CD4-positive, alpha-beta T cell treated with Interleukin-2 at 100 ng/mL for 4 hours (primary cell): ENCODE results near the gene CFAP52.
"Not testable (repeated sequence)": the region's sequence is repeated elsewhere in the genome, so short reads cannot be mapped to it uniquely, and the experiment has no call there.

Experiments used
- DNase-seq: peaks from one replicate; pipeline ENCODE4 v3.0.0-alpha.2; 2020; ENCODE audit warnings: low spot score

Gene CFAP52

DNA sequence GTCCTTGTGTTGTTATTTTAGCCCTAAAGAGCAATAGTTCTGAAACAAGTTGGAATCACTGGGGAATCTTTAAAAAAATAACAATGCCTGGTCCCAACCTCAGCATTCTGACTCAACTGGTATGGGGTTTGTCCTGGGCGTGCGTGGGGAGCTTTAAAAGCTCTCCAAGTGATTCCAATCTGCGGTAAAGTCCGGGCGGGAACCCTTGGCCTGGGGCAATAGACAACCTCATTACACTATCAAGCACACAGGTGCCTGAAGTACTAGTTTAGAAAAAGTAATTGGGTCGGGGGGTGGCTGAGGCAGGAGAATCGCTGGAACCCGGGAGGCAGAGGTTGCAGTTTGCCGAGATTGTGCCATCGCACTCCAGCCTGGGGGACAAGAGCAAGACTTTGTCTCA is 5.2 kb upstream of the CFAP52 start:
- DNase-seq = no peak

DNA sequence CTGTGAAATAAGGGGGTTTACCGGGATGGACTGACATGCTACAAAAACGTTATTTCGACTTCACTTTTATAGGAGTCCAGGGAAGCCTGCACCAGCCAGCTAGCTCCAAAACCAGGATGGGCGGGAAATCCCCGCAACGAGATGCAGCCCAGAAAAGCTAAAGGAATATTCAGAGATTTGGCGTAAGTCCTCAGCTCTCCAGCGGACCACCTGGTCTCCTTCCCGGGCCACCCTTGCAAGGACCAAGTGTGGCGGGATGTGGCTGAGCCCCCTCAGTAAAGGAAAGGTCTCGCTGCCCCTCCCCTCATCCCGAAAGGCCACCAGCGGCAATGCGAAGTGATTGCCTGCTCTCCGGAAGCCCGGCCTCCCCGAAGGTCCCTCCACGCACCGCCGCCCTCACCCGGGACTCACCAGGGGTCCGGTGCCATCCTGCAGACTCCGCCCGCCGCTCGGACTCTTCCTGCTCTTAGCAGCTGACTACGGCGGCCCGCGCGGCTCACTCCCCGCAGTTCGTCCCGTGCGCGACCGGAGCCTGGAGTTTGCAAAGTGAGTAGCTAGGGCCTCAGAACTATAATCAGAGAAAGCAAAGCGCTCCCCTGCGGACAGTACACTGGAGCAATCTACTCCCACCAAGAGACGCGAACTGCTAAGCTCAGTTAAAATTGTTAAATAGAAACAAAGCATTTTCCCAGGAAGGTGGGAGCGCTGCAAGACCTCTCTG is 901 bp upstream of the CFAP52 start, which contains the start of gene STX8:
TSS of gene STX8 (minus strand) at position 440 of the 721 bp plus-strand sequence. CDS start at position 428, 12 bp downstream.
- peak; percentile 84 for DNase-seq

DNA sequence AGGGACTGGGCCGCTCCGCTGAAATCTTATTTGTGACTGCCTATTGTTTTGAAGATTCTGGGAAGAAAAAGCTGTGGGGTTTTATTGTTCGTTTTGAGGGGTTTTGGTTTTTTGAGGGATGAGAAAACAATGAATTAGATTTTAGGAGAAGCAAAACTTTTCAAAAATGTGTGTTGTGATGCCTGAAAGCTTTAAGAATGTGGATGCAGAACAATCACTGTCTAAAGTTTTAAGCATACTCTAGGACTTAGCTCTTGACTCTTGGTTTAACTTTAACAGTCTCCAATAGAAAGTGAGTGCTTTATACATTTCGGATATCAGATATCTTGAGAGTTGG is 899 bp downstream of the CFAP52 start:
- DNase-seq = no peak

DNA sequence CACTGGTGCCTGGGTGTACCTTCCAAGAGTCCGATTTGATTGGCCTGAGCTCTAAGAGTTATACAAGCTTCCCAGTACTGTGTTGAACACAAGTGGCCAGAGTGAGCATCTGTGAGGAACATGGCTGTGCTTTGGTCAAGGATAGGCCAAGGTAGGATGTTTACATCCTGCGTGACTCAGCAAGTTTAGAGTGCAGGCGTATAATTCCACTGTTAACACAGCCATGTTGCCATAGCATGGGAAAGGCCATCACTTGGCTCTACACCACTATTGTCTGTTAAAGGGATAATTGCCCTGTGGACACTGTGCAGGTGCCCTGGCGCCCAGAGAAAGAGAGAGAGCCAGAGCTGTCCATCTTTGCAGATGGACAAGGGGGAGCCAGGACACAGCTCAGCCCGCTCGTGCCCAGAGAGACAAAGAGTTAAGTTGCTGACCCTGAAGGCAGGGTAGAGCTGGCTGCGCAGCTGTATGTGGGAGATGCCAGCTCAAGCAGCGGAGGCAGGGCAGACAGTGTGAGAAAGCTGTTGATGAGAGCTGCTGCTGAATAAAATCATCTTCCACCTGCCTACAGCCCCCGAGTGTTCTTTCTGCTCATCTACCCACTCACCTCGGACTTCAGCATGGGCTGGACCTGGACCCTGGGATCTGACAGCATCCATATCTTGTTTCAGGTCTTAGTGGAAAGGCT is 11.7 kb downstream of the CFAP52 start:
- no peak for DNase-seq

DNA sequence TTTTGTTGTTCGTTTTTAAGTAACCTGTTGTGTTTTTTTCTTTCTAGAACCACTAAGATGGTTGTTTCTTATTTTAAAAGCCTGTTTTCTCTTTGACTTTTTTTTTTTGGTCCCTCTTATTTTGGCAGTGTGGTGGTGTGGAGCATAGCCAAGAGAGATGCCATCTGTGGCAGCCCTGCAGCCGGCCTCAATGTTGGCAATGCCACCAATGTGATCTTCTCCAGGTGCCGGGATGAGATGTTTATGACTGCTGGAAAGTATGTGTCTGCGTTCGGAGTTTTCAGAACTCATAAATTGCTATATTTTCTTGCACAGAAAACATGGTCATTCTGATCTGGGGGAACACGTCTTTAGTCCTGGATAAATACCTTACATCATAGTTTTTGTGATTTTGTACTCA is 17.6 kb downstream of the CFAP52 start:
- no peak for DNase-seq

DNA sequence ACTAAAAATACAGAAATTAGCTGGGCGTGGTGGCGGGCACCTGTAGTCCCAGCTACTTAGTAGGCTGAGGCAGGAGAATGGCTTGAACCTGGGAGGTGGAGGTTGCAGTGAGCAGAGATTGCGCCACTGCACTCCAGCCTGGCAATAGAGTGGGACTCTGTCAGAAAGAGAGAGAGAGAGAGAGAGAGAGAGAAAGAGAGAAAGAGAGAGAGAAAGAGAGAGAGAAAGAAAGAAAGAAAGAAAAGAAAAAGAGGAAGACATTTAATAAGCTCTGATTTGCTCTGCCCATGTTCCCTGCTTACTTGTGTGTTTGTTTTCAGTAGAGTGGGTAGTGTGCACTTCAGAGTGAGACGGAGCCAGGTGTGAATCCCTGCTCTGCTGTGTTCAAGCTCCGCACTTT is 21.2 kb downstream of the CFAP52 start:
- not testable (repeated sequence) for DNase-seq

DNA sequence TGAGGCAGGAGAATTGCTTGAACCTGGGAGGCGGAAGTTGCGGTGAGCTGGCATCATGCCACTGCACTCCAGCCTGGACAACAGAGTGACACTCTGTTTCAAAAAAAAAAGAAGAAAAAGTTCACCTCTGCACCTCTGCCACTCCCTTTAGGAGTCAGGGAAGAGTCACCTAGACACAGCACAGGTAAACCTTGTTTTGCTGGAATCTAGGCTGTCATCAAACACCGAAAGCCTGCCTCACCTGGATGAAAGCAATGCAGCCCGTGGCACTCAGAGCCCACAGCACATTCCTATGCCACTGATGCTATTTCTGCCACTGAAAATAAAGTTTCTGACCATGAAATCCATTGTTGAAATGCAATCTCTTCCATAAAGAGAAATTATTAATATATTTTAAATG is 22.2 kb downstream of the CFAP52 start:
- DNase-seq = no peak

DNA sequence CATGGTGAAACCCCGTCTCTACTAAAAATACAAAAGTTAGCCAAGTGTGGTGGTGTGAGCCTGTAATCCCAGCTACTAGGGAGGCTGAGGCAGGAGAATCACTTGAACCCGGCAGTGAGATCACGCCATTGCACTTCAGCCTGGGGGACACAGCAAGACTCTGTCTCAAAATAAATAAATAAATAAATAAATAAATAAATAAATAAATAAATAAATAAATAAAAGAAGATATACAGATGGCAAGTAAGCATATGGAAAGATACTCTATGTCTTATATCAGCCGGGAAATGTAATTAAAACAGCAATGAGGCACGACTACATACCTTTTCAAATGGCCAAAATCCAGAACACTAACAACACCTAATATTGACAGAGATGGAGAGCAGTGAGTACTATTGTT is 28.1 kb downstream of the CFAP52 start:
- not testable (repeated sequence) for DNase-seq

DNA sequence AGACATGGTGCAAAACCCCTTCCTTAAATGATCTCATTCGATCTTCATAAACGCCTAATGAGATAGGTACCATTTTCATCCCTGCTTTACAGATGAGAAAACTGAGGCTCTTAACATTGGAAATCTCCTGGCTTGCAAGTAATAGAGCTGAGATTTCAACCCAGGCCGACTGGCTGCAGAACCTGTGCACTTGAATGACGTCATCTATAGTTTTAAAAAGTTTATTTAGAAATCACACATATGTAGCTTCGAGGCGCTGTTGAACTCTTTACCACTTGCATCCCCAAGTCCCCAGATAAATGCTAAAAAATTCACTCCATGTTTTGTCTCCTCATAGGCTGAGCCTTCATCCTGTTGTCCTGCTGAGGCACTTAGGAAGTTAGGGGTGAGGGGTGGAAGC is 30.0 kb downstream of the CFAP52 start:
- no peak for DNase-seq

DNA sequence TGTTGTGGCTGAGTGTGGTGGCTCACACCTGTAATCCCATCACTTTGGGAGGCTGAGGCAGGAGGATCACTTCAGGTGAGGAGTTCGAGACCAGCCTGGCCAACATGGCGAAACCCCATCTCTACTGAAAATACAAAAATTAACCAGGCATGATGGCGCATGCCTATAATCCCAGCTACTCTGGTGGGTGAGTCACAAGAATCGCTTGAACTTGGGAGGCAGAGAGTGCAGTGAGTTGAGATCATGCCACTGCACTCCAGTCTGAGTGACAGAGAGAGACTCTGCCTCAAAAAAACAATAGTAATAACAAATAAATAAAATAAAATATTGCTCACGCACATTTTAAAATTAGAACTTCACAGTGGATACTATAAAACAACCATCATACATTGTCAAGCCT is 30.6 kb downstream of the CFAP52 start:
- not testable (repeated sequence) for DNase-seq

DNA sequence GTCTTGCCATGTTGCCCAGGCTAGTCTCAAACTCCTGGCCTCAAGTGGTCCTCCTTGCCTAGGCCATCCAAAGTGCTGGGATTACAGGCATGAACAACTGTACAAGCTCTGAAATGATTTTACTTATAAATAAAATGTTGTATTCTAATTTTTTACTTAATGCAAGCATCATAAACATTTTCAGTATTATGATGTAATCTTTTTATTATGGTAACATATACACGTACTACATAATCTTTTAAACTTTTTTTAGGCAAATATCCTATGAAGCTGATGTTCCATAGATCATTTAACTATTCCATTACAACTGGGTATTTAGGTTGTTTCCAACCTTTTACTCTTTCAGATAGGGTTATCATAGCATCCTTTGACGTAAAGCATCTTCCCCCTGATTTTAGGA is 35.1 kb downstream of the CFAP52 start:
- DNase-seq = no peak

DNA sequence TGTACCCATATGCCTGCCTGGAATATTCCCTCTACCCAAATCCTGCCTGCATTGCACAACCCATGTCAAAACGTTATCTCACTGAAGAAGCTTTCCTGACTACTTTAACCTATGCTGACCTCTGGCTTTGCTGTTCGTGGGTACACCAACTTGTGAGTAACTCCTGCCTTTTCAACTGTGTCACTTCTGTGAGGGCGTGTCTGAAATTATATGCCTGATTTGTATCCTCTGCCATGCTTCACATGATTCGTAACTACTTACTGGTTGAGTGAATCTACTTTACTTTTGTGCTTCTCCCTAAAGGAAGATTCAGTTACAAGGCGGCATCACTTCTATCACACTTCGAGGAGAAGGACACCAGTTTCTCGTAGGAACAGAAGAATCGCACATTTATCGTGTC is 35.6 kb downstream of the CFAP52 start:
- DNase-seq = no peak

DNA sequence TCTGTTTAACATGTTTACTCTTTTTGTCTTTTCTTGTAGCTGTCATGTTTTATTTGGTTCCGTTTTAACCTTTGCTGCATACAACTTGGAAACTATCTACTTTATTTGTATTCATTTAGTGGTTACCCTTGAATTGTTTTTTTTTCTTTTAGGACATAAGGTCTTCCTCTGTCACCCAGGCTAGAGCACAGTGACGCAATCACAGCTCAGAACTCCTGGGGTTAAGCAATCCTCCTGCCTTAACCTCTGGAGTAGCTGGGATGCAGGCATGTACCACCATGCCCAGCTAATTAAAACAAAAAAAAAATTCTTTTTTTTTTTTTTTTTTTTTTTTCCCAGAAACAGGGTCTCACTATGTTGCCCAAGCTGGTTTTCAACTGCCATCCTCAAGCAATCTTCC is 39.0 kb downstream of the CFAP52 start:
- no peak for DNase-seq

DNA sequence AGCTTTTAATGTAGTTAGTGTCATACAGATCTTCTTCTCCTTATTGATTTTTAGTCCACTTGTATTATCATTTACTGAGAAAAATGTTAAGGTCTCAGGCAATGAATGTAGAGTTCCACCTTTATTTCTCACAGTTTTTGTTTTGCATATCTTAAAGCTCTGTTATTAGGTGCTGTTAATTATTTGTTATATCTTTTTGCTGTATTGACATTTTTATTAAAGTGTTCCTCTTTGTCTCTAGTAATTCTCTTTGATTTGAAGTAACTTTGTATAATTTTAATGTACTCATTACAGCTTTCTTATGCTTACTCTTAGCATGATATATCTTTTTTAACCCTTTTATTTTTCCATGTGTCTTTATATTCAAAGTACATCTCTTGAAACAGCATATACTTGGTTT is 46.5 kb downstream of the CFAP52 start:
- DNase-seq = no peak

DNA sequence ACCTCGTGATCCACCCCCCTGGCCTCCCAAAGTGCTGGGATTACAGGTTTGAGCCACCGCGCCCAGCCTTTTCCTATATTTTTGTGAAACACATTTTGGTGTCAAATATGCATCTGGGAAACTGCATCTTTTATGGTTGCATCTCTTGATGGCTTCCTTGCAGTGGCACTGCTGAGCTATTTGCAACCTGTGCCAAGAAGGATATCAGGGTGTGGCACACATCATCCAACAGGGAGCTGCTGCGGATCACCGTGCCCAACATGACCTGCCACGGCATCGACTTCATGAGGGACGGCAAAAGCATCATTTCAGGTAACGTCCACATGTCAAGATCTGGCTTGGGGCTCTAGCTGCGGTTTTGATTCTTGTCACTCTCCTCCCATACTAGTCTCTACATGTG is 52.1 kb downstream of the CFAP52 start:
- DNase-seq = no peak

DNA sequence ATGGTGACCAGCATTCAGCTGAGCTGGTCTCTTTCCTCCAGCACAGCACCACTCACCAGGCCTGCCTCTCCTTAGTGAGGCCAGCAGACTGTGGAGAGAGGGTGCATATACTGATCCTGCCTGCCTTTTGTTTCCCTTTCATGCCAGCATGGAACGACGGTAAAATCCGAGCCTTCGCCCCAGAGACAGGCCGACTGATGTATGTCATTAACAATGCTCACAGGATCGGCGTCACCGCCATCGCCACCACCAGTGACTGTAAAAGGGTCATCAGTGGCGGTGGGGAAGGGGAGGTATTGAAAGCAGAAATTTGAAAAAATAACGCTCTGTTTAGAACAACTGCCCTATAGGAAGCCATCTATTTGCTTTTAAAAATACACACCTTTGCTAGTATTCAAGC is 56.3 kb downstream of the CFAP52 start:
- no peak for DNase-seq

DNA sequence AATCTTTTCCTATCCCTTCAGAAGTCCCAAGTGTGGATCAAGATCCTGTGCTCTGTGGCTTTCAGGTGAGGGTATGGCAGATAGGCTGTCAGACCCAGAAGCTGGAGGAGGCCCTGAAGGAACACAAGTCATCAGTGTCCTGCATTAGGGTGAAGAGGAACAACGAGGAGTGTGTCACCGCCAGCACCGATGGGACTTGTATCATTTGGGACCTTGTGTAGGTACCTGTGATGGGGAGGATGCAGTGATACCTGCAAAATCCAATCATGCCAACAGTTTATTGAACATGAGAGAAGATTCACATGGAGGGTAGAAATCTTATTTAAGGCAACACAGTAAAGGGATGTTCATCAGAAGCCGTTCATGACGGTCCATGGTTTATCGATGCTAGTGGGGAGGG is 58.9 kb downstream of the CFAP52 start:
- DNase-seq = no peak

DNA sequence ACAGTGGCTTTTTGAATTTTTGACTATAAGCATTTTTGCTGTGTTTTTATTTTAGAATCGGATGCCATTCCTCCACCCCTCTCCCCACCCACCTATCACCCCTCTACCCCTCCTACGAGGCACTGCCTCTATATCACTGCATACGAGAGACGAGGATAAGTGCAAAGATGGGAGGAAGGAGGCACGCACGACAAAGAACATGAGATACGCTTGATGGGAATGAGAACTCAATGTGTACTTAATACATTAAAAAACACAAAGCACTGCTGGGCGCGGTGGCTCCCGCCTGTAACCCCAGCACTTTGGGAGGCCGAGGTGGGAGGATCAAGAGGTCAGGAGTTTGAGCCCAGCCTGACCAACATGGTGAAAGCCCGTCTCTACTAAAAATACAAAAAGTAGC is 60.1 kb downstream of the CFAP52 start:
- no peak for DNase-seq

DNA sequence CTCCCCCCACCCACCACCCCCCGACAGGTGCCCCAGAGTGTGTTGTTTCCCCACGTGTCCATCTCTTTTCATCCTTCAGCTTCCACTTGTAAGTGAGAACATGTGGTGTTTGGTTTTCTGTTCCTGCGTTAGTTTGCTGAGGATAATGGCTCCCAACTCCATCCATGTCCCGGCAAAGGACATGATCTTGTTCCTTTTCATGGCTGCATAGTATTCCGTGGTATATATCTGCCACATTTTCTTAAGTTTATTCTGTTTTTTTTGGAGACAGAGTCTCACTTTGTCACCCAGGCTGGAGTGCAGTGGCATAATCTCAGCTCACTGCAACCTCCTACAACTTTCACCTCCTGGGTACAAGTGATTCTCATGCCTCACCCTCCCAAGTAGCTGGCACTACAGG is 63.9 kb downstream of the CFAP52 start:
- DNase-seq = not testable (repeated sequence)

DNA sequence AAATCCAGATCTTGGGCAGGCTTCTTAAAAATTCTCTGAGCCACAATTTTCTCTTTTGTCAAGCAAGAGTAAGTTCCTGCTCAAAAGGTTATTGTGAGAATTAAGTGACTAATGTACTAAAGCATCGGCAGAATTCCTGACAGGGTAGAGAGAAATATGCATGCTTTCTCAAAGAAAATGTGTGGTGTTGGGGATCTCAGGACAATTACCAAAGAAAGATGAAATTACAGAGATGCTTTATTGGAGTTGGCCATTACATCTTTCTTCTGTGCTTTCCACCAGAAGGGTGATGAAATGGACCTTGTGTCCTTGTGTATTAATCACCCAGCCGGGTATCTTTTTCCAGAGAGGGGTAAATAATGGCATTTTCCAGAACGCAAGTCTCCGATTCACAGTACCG is 67.2 kb downstream of the CFAP52 start:
- no peak for DNase-seq

DNA sequence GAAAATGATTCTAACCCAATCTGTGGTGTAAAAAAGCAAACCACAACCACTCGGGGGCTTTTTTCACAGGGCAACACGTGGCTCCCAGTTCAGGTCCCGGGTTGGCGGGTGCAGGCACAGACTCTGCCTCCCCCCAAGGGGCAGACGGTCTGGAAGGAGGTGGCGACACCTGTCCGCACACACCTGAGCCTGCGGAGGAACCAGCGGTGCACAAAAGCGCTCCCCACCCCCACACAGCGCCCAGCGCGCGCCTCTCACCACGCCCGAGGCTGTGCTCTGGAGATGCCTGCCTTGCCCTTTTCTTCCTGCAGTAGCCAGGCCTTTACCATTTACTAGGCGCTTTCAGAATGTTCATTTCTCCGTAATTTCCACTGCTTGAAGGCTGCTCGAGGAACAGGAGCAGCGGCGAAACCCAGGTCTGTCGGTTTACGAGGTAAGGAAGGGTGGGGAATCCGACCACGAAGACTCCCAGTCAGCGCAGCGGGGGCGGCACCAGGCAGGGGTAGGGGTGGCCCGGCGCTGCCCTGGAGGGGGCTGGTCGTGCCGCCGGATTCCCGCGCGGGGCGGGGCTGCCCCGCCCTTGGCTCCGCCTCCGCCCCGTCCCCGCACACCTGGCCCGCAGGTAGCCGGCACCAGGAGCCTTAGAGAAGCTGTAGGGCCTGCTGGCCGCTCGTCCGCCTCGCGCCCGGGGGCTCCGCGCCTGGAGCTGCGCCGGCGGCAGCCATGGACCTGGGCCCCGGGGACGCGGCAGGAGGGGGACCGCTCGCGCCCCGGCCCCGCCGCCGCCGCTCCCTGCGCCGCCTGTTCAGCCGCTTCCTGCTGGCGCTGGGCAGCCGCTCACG is 68.7 kb downstream of the CFAP52 start, which contains the start of gene USP43:
TSS of gene USP43 (plus strand) at position 608 of the 842 bp plus-strand sequence. CDS start at position 724, 116 bp downstream.
- DNase-seq = no peak

DNA sequence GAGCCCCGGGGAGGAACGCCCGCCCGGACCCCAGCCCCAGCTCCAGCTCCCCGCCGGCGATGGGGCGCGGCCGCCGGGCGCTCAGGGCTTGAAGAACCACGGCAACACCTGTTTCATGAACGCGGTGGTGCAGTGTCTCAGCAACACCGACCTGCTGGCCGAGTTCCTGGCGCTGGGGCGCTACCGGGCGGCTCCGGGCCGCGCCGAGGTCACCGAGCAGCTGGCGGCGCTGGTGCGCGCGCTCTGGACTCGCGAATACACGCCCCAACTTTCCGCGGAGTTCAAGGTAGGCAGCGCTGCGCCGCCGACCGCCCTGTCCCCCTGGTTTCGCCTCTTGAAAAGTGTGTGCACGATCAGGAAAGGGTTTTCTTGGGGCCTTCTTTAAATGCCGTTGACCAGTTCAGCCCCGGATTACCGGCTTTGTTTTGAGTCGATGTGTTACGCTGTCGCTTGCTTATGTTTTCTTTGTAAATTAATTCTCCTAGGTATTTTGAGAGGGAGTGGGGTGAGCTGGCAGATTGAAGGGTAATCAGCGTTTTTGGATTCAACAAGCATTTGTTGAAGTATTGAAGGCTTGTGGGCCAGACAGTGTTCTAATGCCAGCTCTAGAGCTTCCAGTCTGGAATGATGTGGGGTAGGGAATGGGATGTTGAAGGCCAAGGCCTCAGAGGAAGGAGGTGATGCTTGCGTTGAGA is 69.6 kb downstream of the CFAP52 start:
- DNase-seq = no peak
